Panc1 (cell line): ENCODE results near the gene RTL1.

ENCODE experiments used
- POLR2AphosphoS5 ChIP-seq: IDR thresholded peaks from 2 replicates; pipeline ENCODE4 v1.6.1; 2012; ENCODE audit warnings: mild to moderate bottlenecking, low read depth, low read length, moderate library complexity
- SIN3A ChIP-seq: IDR thresholded peaks from 2 replicates; pipeline ENCODE4 v1.6.1; 2012; ENCODE audit warnings: low read depth, mild to moderate bottlenecking, low read length, moderate library complexity, borderline replicate concordance; ENCODE audit not compliant: insufficient read depth
- TF ChIP-seq, protein P1 (sequence below): fragments of 450-650 bp; IDR thresholded peaks from 2 replicates; pipeline ENCODE4 v1.5.1; 2017; ENCODE audit warnings: mild to moderate bottlenecking

DNA sequence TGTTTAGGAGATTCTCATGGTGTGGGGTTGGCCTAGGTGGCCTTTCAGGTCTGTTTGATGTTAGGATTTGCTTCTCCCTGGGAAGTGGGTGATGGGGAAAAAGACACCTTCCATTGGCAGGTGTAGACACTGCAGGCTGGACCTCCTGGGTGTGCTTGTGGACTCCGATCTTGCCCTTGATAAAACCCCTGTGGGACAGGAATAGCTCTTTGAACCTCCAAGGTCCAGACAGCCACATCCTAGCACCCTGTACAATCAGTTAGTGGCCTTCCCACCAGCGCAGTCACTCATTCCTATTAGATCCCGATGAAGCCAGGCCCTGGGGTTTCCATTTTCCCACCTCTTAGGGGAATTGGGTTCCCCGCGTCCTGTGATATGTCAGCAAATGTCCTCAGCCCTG is 49.1 kb downstream of the RTL1 start:
- TF ChIP-seq SIN3A (no peak), POLR2AphosphoS5 (no peak)
- TF ChIP-seq, protein P1, sequence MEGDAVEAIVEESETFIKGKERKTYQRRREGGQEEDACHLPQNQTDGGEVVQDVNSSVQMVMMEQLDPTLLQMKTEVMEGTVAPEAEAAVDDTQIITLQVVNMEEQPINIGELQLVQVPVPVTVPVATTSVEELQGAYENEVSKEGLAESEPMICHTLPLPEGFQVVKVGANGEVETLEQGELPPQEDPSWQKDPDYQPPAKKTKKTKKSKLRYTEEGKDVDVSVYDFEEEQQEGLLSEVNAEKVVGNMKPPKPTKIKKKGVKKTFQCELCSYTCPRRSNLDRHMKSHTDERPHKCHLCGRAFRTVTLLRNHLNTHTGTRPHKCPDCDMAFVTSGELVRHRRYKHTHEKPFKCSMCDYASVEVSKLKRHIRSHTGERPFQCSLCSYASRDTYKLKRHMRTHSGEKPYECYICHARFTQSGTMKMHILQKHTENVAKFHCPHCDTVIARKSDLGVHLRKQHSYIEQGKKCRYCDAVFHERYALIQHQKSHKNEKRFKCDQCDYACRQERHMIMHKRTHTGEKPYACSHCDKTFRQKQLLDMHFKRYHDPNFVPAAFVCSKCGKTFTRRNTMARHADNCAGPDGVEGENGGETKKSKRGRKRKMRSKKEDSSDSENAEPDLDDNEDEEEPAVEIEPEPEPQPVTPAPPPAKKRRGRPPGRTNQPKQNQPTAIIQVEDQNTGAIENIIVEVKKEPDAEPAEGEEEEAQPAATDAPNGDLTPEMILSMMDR, result no peak
